Progenitor cell of endocrine pancreas (in vitro differentiated cells): ENCODE results near the gene L3MBTL4. TPM values are rescaled to one million over a fixed set of nuclear protein-coding genes. Genes with fewer than 3 reads are reported as not detected.

Experiments used
- DNase-seq: peaks from one replicate; pipeline ENCODE4 v3.0.0; 2021; ENCODE audit warnings: low spot score; ENCODE audit not compliant: unreplicated experiment
- H3K27ac Mint-ChIP-seq: 2 replicates; pipeline ENCODE4 v1.8.0; 2021; ENCODE audit warnings: mild to moderate bottlenecking, moderate library complexity, mixed read lengths
- H3K27me3 Mint-ChIP-seq: 2 replicates; pipeline ENCODE4 v1.8.0; 2021; ENCODE audit warnings: mixed read lengths
- H3K36me3 Mint-ChIP-seq: 2 replicates; pipeline ENCODE4 v1.8.0; 2022; ENCODE audit warnings: mixed read lengths; ENCODE audit not compliant: insufficient read depth
- H3K4me1 Mint-ChIP-seq: 2 replicates; pipeline ENCODE4 v1.8.0; 2021; ENCODE audit warnings: low read depth, mixed read lengths
- H3K4me3 Mint-ChIP-seq: 2 replicates; pipeline ENCODE4 v1.8.0; 2021; ENCODE audit warnings: low read depth, mild to moderate bottlenecking, moderate library complexity, mixed read lengths
- H3K9me3 Mint-ChIP-seq: 2 replicates; pipeline ENCODE4 v1.8.0; 2021; ENCODE audit warnings: low read depth, mixed read lengths
- CTCF ChIP-seq: fragments of 200-600 bp; sonication (generic); IDR thresholded peaks from one replicate; pipeline ENCODE4 v1.5.0; 2021; ENCODE audit warnings: antibody characterized with exemption, mild to moderate bottlenecking; ENCODE audit not compliant: unreplicated experiment
- total RNA-seq: library from RNA; stranded (reverse); gene quantifications from 2 replicates; pipeline ENCODE4 v1.2.1, GENCODE V29; 2021

The L3MBTL4 gene
- total RNA-seq, 1 donor from 2014 or later: 8.0 TPM

- DNase-seq: no peak
- Mint-ChIP-seq H3K4me1 (no peaks in the 10 kb centered on the region), H3K27ac (no peak overlapping the region), H3K27me3 (no peaks in the 10 kb centered on the region), H3K36me3 (peaks cover 7% of the 10 kb centered on the region), H3K9me3 (peaks cover 3% of the 10 kb centered on the region), H3K4me3 (no peak overlapping the region)
- TF ChIP-seq CTCF: no peak
Observed at GRCh38 chr18:6120820-6121279, 293.9 kb downstream of the L3MBTL4 start.

GRCh38 chr18:6119761-6120160 is 294.9 kb downstream of the L3MBTL4 start:
- no peaks in the 10 kb centered on the region for H3K4me1 Mint-ChIP-seq
- peaks cover 3% of the 10 kb centered on the region for H3K9me3 Mint-ChIP-seq
- H3K27ac Mint-ChIP-seq: no peak overlapping the region
- no peak overlapping the region for H3K4me3 Mint-ChIP-seq
- H3K36me3 Mint-ChIP-seq: peaks cover 7% of the 10 kb centered on the region
- no peak for TF ChIP-seq CTCF
- H3K27me3 Mint-ChIP-seq: no peaks in the 10 kb centered on the region
- DNase-seq: no peak

GRCh38 chr18:6118080-6118479 is 296.6 kb downstream of the L3MBTL4 start:
- Mint-ChIP-seq H3K9me3 (no peaks in the 10 kb centered on the region), H3K27ac (no peak overlapping the region), H3K4me3 (no peak overlapping the region), H3K36me3 (peaks cover 3% of the 10 kb centered on the region), H3K4me1 (no peaks in the 10 kb centered on the region), H3K27me3 (no peaks in the 10 kb centered on the region)
- no peak for DNase-seq
- no peak for TF ChIP-seq CTCF

GRCh38 chr18:6115710-6116109 is 299.0 kb downstream of the L3MBTL4 start:
- Mint-ChIP-seq H3K4me3 (no peak overlapping the region), H3K4me1 (no peaks in the 10 kb centered on the region), H3K9me3 (no peaks in the 10 kb centered on the region), H3K36me3 (no peaks in the 10 kb centered on the region), H3K27ac (no peak overlapping the region), H3K27me3 (no peaks in the 10 kb centered on the region)
- no peak for TF ChIP-seq CTCF
- no peak for DNase-seq

- H3K27ac Mint-ChIP-seq: no peak overlapping the region
- no peaks in the 10 kb centered on the region for H3K27me3 Mint-ChIP-seq
- no peak for DNase-seq
- no peak for TF ChIP-seq CTCF
- H3K36me3 Mint-ChIP-seq: no peaks in the 10 kb centered on the region
- no peak overlapping the region for H3K4me3 Mint-ChIP-seq
- no peaks in the 10 kb centered on the region for H3K4me1 Mint-ChIP-seq
- H3K9me3 Mint-ChIP-seq: no peaks in the 10 kb centered on the region
Observed at GRCh38 chr18:6113650-6114049, 301.1 kb downstream of the L3MBTL4 start.
